ENCODE data around the gene MCU.

GRCh38 chr10:72742797-72743196 is 50.9 kb downstream of the MCU start:
- TF ChIP-seq CTCF (IDR thresholded peaks at IDR 0.05), result no peak
- TF ChIP-seq EZH2 (IDR thresholded peaks at IDR 0.05), result no peak
- no peak for TF ChIP-seq EZH2phosphoT487 (IDR thresholded peaks at IDR 0.05)

Data from neural progenitor cell (in vitro differentiated cells).